ENCODE data around the gene MICALL1.

MICALL1 gene

DNA sequence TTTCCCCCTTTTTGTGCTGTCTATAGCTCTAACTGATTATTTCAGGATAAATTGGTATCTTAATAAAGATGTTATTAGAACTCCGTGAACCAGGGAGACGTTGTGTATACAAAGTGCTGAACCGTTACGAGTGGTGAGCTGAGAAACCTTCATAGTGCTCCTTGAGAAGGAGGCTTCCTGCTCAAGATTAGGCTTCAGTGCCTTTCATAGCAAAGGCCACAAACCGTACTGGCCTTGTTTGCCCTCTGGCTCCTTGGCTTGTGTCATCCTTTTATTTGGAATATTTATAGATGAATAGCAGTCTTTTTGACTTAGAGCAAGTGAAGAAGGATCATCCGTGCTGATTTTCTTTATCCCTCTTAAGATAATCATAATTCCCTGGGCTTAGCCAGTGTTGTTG, 40.6 kb upstream of the MICALL1 start:
- no peak overlapping the region for H2BK12ac ChIP-seq (ENCODE audit: low read length)
- no peak overlapping the region for H3K23ac ChIP-seq (ENCODE audit: low read length)
- H3K36me3 ChIP-seq (ENCODE audit: control insufficient read depth in 1 of 2, insufficient read depth in 2 of 2, low read length in 2 of 2): peaks cover 57 to 77% of the 10 kb centered on the region in 2 experiments
- no peak overlapping the region for H3K9ac ChIP-seq (ENCODE audit: low read length)
- H4K12ac ChIP-seq (ENCODE audit: low read depth, low read length): no peak overlapping the region
- H3K27ac ChIP-seq (ENCODE audit: low read depth, low read length): no peak overlapping the region
- DNase-seq: no peak
- H3K18ac ChIP-seq (ENCODE audit: low read length): no peak overlapping the region
- no peaks in the 10 kb centered on the region for H3K79me2 ChIP-seq (ENCODE audit: control insufficient read depth, insufficient read depth, low read length, poor library complexity)
- H3K4ac ChIP-seq (ENCODE audit: low read depth, low read length): no peak overlapping the region
- no CpG with 5 or more reads among the region's 6 CpGs for WGBS (ENCODE audit: extremely low coverage, insufficient coverage, insufficient read length)
- H2BK5ac ChIP-seq (ENCODE audit: low read depth, low read length, poor library complexity): no peak overlapping the region
- H2AK5ac ChIP-seq (ENCODE audit: low read length): no peak overlapping the region
- no peak overlapping the region for H3K4me2 ChIP-seq (ENCODE audit: low read length)
- H2AFZ ChIP-seq (ENCODE audit: insufficient read depth, low read length, poor library complexity): no peak overlapping the region
- no peak overlapping the region for H4K8ac ChIP-seq (ENCODE audit: low read depth, low read length)
- no peaks in the 10 kb centered on the region for H3K9me3 ChIP-seq (ENCODE audit: insufficient read depth, low read depth, low read length)
- H3K27me3 ChIP-seq (ENCODE audit: insufficient read depth, low read length): no peaks in the 10 kb centered on the region
- no peaks in the 10 kb centered on the region for H3K79me1 ChIP-seq (ENCODE audit: low read length)
- H3K4me3 ChIP-seq (ENCODE audit: low read depth, low read length): no peak overlapping the region
- no peak overlapping the region for H3K14ac ChIP-seq (ENCODE audit: low read length)
- H2BK120ac ChIP-seq (ENCODE audit: insufficient read depth, low read length, poor library complexity): no peak overlapping the region
- H3K4me1 ChIP-seq (ENCODE audit: control insufficient read depth in 1 of 2, insufficient read depth in 2 of 2, low read length in 2 of 2): no peaks in the 10 kb centered on the region
- no peak overlapping the region for H4K91ac ChIP-seq (ENCODE audit: low read depth, low read length)

GRCh38 chr22:37870273-37870672, 35.8 kb upstream of the MICALL1 start:
- no peak overlapping the region for H3K4ac ChIP-seq (ENCODE audit: low read depth, low read length)
- no peak overlapping the region for H2AK5ac ChIP-seq (ENCODE audit: low read length)
- no peak overlapping the region for H4K8ac ChIP-seq (ENCODE audit: low read depth, low read length)
- no peak overlapping the region for H4K91ac ChIP-seq (ENCODE audit: low read depth, low read length)
- no CpG with 5 or more reads among the region's 7 CpGs for WGBS (ENCODE audit: extremely low coverage, insufficient coverage, insufficient read length)
- H3K9ac ChIP-seq (ENCODE audit: low read length): no peak overlapping the region
- no peak overlapping the region for H3K14ac ChIP-seq (ENCODE audit: low read length)
- H3K79me2 ChIP-seq (ENCODE audit: control insufficient read depth, insufficient read depth, low read length, poor library complexity): no peaks in the 10 kb centered on the region
- H3K79me1 ChIP-seq (ENCODE audit: low read length): no peaks in the 10 kb centered on the region
- H3K27me3 ChIP-seq (ENCODE audit: insufficient read depth, low read length): no peaks in the 10 kb centered on the region
- H3K36me3 ChIP-seq (ENCODE audit: control insufficient read depth in 1 of 2, insufficient read depth in 2 of 2, low read length in 2 of 2): peaks cover 60 to 75% of the 10 kb centered on the region in 2 experiments
- H3K4me2 ChIP-seq (ENCODE audit: low read length): no peak overlapping the region
- DNase-seq: no peak
- no peak overlapping the region for H2BK12ac ChIP-seq (ENCODE audit: low read length)
- H2BK120ac ChIP-seq (ENCODE audit: insufficient read depth, low read length, poor library complexity): no peak overlapping the region
- H2AFZ ChIP-seq (ENCODE audit: insufficient read depth, low read length, poor library complexity): no peak overlapping the region
- no peak overlapping the region for H3K27ac ChIP-seq (ENCODE audit: low read depth, low read length)
- no peak overlapping the region for H3K18ac ChIP-seq (ENCODE audit: low read length)
- H3K9me3 ChIP-seq (ENCODE audit: insufficient read depth, low read depth, low read length): no peaks in the 10 kb centered on the region
- H2BK5ac ChIP-seq (ENCODE audit: low read depth, low read length, poor library complexity): no peak overlapping the region
- no peak overlapping the region for H4K12ac ChIP-seq (ENCODE audit: low read depth, low read length)
- H3K23ac ChIP-seq (ENCODE audit: low read length): no peak overlapping the region
- no peak overlapping the region for H3K4me3 ChIP-seq (ENCODE audit: low read depth, low read length)
- H3K4me1 ChIP-seq (ENCODE audit: control insufficient read depth in 1 of 2, insufficient read depth in 2 of 2, low read length in 2 of 2): no peaks in the 10 kb centered on the region

DNA sequence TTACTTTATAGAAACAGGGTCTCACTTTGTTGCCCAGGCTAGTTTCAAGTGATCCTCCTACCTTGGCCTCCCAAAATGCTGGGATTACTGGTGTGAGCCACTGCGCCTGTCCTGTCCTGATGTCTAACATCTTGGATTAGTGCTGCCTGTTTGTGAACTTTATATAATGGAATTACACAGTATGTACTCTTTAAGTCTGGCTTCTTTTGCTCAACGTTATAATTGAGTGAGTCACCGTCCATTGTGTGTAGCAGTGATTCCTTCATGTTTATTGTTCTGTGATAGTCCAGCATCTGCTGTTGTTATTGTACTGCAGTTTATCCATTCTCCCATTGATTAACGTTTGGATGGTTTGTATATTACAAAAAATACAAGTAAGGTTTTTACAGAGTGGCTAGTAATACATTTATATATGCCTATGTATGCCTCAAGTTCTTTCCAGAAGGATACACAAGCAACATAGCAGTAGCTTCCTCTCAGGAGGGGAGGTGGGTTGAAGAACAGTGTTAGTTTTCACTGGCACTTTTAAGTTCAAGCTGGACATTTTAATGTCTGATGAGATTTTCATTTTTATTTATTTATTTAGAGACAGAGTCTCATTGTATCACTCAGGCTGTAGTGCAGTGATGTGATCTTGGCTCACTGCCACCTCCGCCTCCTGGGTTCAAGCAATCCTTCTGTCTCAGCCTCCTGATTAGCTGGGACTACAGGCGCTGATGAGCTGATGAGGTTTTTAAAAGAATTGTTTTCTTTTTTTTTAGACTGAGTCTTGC, 25.2 kb upstream of the MICALL1 start:
- Histone ChIP-seq H3K14ac (ENCODE audit: low read length) (no peak overlapping the region), H3K9me3 (ENCODE audit: insufficient read depth, low read depth, low read length) (no peaks in the 10 kb centered on the region), H3K18ac (ENCODE audit: low read length) (no peak overlapping the region), H4K8ac (ENCODE audit: low read depth, low read length) (no peak overlapping the region), H3K23ac (ENCODE audit: low read length) (no peak overlapping the region), H2AFZ (ENCODE audit: insufficient read depth, low read length, poor library complexity) (no peak overlapping the region), H3K27ac (ENCODE audit: low read depth, low read length) (no peak overlapping the region), H2AK5ac (ENCODE audit: low read length) (no peak overlapping the region), H3K36me3 (ENCODE audit: control insufficient read depth in 1 of 2, insufficient read depth in 2 of 2, low read length in 2 of 2) (peaks cover 55 to 61% of the 10 kb centered on the region in 2 experiments), H2BK5ac (ENCODE audit: low read depth, low read length, poor library complexity) (no peak overlapping the region), H2BK12ac (ENCODE audit: low read length) (no peak overlapping the region), H3K79me1 (ENCODE audit: low read length) (no peaks in the 10 kb centered on the region), H3K4ac (ENCODE audit: low read depth, low read length) (no peak overlapping the region), H3K27me3 (ENCODE audit: insufficient read depth, low read length) (no peaks in the 10 kb centered on the region), H4K91ac (ENCODE audit: low read depth, low read length) (no peak overlapping the region), H3K4me3 (ENCODE audit: low read depth, low read length) (no peak overlapping the region), H4K12ac (ENCODE audit: low read depth, low read length) (no peak overlapping the region), H3K9ac (ENCODE audit: low read length) (no peak overlapping the region), H3K4me2 (ENCODE audit: low read length) (no peak overlapping the region), H3K79me2 (ENCODE audit: control insufficient read depth, insufficient read depth, low read length, poor library complexity) (no peaks in the 10 kb centered on the region), H2BK120ac (ENCODE audit: insufficient read depth, low read length, poor library complexity) (no peak overlapping the region), H3K4me1 (ENCODE audit: control insufficient read depth in 1 of 2, insufficient read depth in 2 of 2, low read length in 2 of 2) (no peaks in the 10 kb centered on the region)
- DNase-seq: no peak
- no CpG with 5 or more reads among the region's 6 CpGs for WGBS (ENCODE audit: extremely low coverage, insufficient coverage, insufficient read length)

GRCh38 chr22:37884420-37884819, 21.7 kb upstream of the MICALL1 start:
- no CpG with 5 or more reads among the region's 6 CpGs for WGBS (ENCODE audit: extremely low coverage, insufficient coverage, insufficient read length)
- H3K9ac ChIP-seq (ENCODE audit: low read length): no peak overlapping the region
- no peak overlapping the region for H2BK120ac ChIP-seq (ENCODE audit: insufficient read depth, low read length, poor library complexity)
- H4K91ac ChIP-seq (ENCODE audit: low read depth, low read length): no peak overlapping the region
- no peak overlapping the region for H3K4me3 ChIP-seq (ENCODE audit: low read depth, low read length)
- DNase-seq: no peak
- no peak overlapping the region for H4K8ac ChIP-seq (ENCODE audit: low read depth, low read length)
- no peak overlapping the region for H2BK5ac ChIP-seq (ENCODE audit: low read depth, low read length, poor library complexity)
- no peaks in the 10 kb centered on the region for H3K27me3 ChIP-seq (ENCODE audit: insufficient read depth, low read length)
- H4K12ac ChIP-seq (ENCODE audit: low read depth, low read length): no peak overlapping the region
- no peak overlapping the region for H3K14ac ChIP-seq (ENCODE audit: low read length)
- peaks cover 13% of the 10 kb centered on the region for H3K79me1 ChIP-seq (ENCODE audit: low read length)
- peaks cover 42 to 46% of the 10 kb centered on the region in 2 experiments for H3K36me3 ChIP-seq (ENCODE audit: control insufficient read depth in 1 of 2, insufficient read depth in 2 of 2, low read length in 2 of 2)
- no peak overlapping the region for H3K18ac ChIP-seq (ENCODE audit: low read length)
- H3K9me3 ChIP-seq (ENCODE audit: insufficient read depth, low read depth, low read length): no peaks in the 10 kb centered on the region
- H3K4me1 ChIP-seq (ENCODE audit: control insufficient read depth in 1 of 2, insufficient read depth in 2 of 2, low read length in 2 of 2): peaks cover 6 to 8% of the 10 kb centered on the region in 2 experiments
- no peak overlapping the region for H3K27ac ChIP-seq (ENCODE audit: low read depth, low read length)
- H3K4ac ChIP-seq (ENCODE audit: low read depth, low read length): no peak overlapping the region
- no peak overlapping the region for H3K4me2 ChIP-seq (ENCODE audit: low read length)
- no peak overlapping the region for H2AFZ ChIP-seq (ENCODE audit: insufficient read depth, low read length, poor library complexity)
- H3K23ac ChIP-seq (ENCODE audit: low read length): no peak overlapping the region
- H2BK12ac ChIP-seq (ENCODE audit: low read length): no peak overlapping the region
- H3K79me2 ChIP-seq (ENCODE audit: control insufficient read depth, insufficient read depth, low read length, poor library complexity): peaks cover 2% of the 10 kb centered on the region
- H2AK5ac ChIP-seq (ENCODE audit: low read length): no peak overlapping the region

Measured in trophoblast cell (in vitro differentiated cells and primary cell).